Measurements from ENCODE around the gene CHRNA7.

The CHRNA7 gene

DNA sequence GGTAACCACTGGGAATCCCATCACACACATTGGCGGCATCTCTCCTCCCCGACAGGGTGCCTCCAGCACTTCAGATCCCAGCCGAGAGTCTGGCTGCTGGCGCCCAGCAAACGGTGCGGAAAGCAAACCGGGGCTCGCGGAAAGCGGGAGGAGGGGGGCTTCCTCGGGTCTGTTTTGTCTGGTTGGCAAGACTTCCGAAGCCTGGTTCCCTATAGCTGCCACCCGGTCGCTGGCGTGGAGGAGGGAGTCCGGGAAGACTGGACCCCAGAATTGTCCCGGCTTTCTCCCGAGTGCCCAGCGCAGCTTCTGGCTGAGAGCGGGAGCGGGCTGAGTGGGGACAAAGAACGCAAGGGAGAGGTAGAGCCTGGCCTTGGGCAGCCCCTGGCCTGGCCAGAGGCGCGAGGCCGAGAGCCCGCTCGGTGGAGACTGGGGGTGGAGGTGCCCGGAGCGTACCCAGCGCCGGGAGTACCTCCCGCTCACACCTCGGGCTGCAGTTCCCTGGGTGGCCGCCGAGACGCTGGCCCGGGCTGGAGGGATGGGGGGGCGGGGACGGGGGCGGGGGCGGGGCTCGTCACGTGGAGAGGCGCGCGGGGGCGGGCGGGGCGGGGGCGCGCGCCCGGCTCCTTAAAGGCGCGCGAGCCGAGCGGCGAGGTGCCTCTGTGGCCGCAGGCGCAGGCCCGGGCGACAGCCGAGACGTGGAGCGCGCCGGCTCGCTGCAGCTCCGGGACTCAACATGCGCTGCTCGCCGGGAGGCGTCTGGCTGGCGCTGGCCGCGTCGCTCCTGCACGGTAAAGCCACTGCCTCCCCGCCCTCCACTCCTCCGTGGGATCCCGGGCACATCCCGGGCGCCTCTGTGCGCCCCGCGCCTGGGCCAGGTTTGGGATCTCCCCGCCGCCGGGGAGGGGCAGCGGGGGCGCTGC, at the start of gene CHRNA7:
CHRNA7 (plus strand) TSS at position 654 of the 920 bp plus-strand sequence; CDS start at position 734, 80 bp downstream.
- H3K4me1 ChIP-seq (ENCODE audit: insufficient read depth, low read length) = peaks cover 15% of the 10 kb centered on the region
- no peaks in the 10 kb centered on the region for H3K9me3 ChIP-seq (ENCODE audit: low read length)
- peak within 1 kb of the TSS; percentile 59 for H3K4me3 ChIP-seq (ENCODE audit: low read length)
- H3K27me3 ChIP-seq (ENCODE audit: insufficient read depth, low read length) = peaks cover 2% of the 10 kb centered on the region
- peak within 1 kb of the TSS; percentile 99 for H2AFZ ChIP-seq (ENCODE audit: low read depth, low read length)
- H3K36me3 ChIP-seq (ENCODE audit: insufficient read depth, low read length) = no peaks in the 10 kb centered on the region

DNA sequence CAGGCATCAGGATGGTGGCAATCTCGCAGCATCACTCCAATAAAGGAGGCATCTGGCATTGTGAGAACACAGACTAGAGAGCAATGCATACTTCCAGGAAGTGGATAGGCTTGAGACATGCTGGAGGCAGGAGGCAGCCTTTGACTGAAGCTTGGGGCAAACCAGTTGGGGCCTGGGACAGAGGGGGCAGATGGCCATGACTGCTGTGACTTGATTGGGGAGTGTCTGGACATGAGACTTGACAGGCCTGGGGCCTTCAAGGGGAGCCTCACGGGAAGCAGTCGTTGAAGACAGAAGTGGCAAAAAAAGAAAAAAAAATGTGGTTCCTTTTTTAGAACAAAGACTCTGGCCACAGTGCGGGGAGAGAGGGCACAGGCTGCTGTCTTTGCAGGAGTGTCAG, 44.7 kb upstream of the CHRNA7 start:
- H3K27me3 ChIP-seq (ENCODE audit: insufficient read depth, low read length) = peaks cover 6% of the 10 kb centered on the region
- H3K9me3 ChIP-seq (ENCODE audit: low read length) = no peaks in the 10 kb centered on the region
- H2AFZ ChIP-seq (ENCODE audit: low read depth, low read length) = no peak overlapping the region
- no peaks in the 10 kb centered on the region for H3K36me3 ChIP-seq (ENCODE audit: insufficient read depth, low read length)
- H3K4me1 ChIP-seq (ENCODE audit: insufficient read depth, low read length) = peaks cover 5% of the 10 kb centered on the region
- H3K4me3 ChIP-seq (ENCODE audit: low read length) = no peak overlapping the region

GRCh38 chr15:31993062-31993461, 37.3 kb upstream of the CHRNA7 start:
- no peak overlapping the region for H3K4me3 ChIP-seq (ENCODE audit: low read length)
- no peak overlapping the region for H2AFZ ChIP-seq (ENCODE audit: low read depth, low read length)
- H3K27me3 ChIP-seq (ENCODE audit: insufficient read depth, low read length) = no peaks in the 10 kb centered on the region
- H3K9me3 ChIP-seq (ENCODE audit: low read length) = no peaks in the 10 kb centered on the region
- no peaks in the 10 kb centered on the region for H3K36me3 ChIP-seq (ENCODE audit: insufficient read depth, low read length)
- H3K4me1 ChIP-seq (ENCODE audit: insufficient read depth, low read length) = no peaks in the 10 kb centered on the region

- Histone ChIP-seq H3K36me3 (ENCODE audit: insufficient read depth, low read length) (no peaks in the 10 kb centered on the region), H3K27me3 (ENCODE audit: insufficient read depth, low read length) (no peaks in the 10 kb centered on the region), H2AFZ (ENCODE audit: low read depth, low read length) (no peak overlapping the region), H3K4me1 (ENCODE audit: insufficient read depth, low read length) (no peaks in the 10 kb centered on the region), H3K4me3 (ENCODE audit: low read length) (no peak overlapping the region), H3K9me3 (ENCODE audit: low read length) (no peaks in the 10 kb centered on the region)
Observed at GRCh38 chr15:31997711-31998110, 32.6 kb upstream of the CHRNA7 start.

DNA sequence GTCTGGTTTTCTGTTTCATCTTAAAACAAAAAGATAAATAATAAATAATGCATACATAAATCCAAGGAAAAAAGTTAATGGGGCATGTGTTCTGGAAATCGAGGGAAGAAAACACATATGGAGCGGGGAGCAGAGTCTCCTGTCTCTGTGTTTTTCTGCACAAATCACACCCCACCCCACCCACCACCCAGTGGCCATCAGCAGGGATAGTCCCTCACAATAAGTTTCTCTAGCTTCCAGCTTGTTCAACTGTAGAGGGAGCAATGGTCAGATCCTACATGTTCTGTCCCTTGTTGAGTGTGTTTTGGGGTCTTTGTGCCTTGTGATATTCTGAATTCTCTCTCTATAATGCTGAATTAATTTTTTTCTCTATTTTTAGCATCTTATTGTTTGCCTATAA, 26.8 kb upstream of the CHRNA7 start:
- Histone ChIP-seq H3K27me3 (ENCODE audit: insufficient read depth, low read length) (no peaks in the 10 kb centered on the region), H2AFZ (ENCODE audit: low read depth, low read length) (no peak overlapping the region), H3K9me3 (ENCODE audit: low read length) (no peaks in the 10 kb centered on the region), H3K4me3 (ENCODE audit: low read length) (no peak overlapping the region), H3K4me1 (ENCODE audit: insufficient read depth, low read length) (no peaks in the 10 kb centered on the region), H3K36me3 (ENCODE audit: insufficient read depth, low read length) (no peaks in the 10 kb centered on the region)

DNA sequence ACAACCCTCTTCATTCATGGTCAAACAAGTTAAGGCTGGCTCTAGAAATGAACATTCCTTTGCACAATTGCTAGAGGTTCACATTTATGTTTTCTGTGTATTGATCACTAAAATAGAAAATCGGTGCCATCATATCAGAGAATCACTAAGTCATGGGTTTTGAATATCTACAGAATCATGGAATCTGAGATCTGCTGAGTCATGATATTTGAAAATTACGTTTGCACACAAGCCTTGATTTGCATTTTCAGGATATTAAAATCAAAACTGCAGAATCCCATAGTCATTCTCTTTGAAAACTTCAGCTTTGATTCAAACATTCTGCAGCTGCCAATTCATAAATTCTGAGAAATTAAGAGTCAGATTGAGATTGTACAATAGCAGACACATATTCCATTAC, 26.1 kb upstream of the CHRNA7 start:
- Histone ChIP-seq H3K27me3 (ENCODE audit: insufficient read depth, low read length) (no peaks in the 10 kb centered on the region), H3K9me3 (ENCODE audit: low read length) (no peaks in the 10 kb centered on the region), H2AFZ (ENCODE audit: low read depth, low read length) (no peak overlapping the region), H3K4me1 (ENCODE audit: insufficient read depth, low read length) (no peaks in the 10 kb centered on the region), H3K4me3 (ENCODE audit: low read length) (no peak overlapping the region), H3K36me3 (ENCODE audit: insufficient read depth, low read length) (no peaks in the 10 kb centered on the region)

- Histone ChIP-seq H3K36me3 (ENCODE audit: insufficient read depth, low read length) (no peaks in the 10 kb centered on the region), H3K9me3 (ENCODE audit: low read length) (no peaks in the 10 kb centered on the region), H2AFZ (ENCODE audit: low read depth, low read length) (no peak overlapping the region), H3K4me3 (ENCODE audit: low read length) (no peak overlapping the region), H3K4me1 (ENCODE audit: insufficient read depth, low read length) (no peaks in the 10 kb centered on the region), H3K27me3 (ENCODE audit: insufficient read depth, low read length) (no peaks in the 10 kb centered on the region)
Observed at GRCh38 chr15:32007355-32007960, 22.9 kb upstream of the CHRNA7 start.

DNA sequence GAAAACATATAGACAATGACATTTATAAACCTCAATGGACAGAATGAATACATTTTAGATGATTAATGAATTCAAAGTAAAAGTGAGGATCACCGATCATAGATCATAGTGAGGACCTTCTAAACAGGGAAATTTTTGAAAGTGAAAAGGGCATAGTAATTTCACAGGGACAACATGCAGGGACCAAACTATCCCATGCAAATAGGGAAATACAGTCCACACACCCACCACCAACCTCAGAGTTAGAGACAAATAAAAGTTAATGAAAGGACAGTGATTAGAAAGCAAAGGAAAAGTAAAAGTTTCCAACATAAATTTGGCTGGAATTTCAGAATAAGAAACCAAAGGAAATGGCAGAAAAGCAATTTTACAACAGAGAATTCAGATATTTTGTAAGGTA, 15.4 kb upstream of the CHRNA7 start:
- Histone ChIP-seq H3K4me3 (ENCODE audit: low read length) (no peak overlapping the region), H3K4me1 (ENCODE audit: insufficient read depth, low read length) (no peaks in the 10 kb centered on the region), H2AFZ (ENCODE audit: low read depth, low read length) (no peak overlapping the region), H3K27me3 (ENCODE audit: insufficient read depth, low read length) (peaks cover 5% of the 10 kb centered on the region), H3K9me3 (ENCODE audit: low read length) (no peaks in the 10 kb centered on the region), H3K36me3 (ENCODE audit: insufficient read depth, low read length) (no peaks in the 10 kb centered on the region)

DNA sequence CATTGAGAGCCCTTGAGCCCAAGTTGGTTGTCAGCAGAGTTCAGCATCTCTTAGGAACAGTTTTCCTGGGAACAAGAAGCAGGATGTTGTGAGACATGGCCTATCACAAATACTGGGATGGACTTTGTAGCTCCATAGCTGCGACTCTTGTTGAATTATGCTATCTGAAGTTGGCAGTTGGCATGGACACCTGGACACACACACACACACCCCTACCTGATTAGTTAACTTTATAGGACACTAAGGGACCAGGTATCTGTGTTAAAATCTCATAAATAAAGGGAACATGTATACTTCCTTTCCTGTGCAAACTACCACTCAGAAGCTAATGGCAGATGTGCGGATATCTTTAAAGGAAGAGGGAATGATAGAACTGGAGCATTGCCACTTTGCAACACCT, 10.2 kb upstream of the CHRNA7 start:
- H3K36me3 ChIP-seq (ENCODE audit: insufficient read depth, low read length) = no peaks in the 10 kb centered on the region
- no peak overlapping the region for H2AFZ ChIP-seq (ENCODE audit: low read depth, low read length)
- peaks cover 16% of the 10 kb centered on the region for H3K27me3 ChIP-seq (ENCODE audit: insufficient read depth, low read length)
- H3K4me1 ChIP-seq (ENCODE audit: insufficient read depth, low read length) = no peaks in the 10 kb centered on the region
- no peak overlapping the region for H3K4me3 ChIP-seq (ENCODE audit: low read length)
- H3K9me3 ChIP-seq (ENCODE audit: low read length) = no peaks in the 10 kb centered on the region

GRCh38 chr15:32028921-32029320, 1.4 kb upstream of the CHRNA7 start:
- peak overlapping the region; percentile 59 for H3K4me3 ChIP-seq (ENCODE audit: low read length)
- peaks cover 15% of the 10 kb centered on the region for H3K4me1 ChIP-seq (ENCODE audit: insufficient read depth, low read length)
- H3K27me3 ChIP-seq (ENCODE audit: insufficient read depth, low read length) = peaks cover 3% of the 10 kb centered on the region
- H3K9me3 ChIP-seq (ENCODE audit: low read length) = no peaks in the 10 kb centered on the region
- H3K36me3 ChIP-seq (ENCODE audit: insufficient read depth, low read length) = no peaks in the 10 kb centered on the region
- H2AFZ ChIP-seq (ENCODE audit: low read depth, low read length) = no peak overlapping the region

DNA sequence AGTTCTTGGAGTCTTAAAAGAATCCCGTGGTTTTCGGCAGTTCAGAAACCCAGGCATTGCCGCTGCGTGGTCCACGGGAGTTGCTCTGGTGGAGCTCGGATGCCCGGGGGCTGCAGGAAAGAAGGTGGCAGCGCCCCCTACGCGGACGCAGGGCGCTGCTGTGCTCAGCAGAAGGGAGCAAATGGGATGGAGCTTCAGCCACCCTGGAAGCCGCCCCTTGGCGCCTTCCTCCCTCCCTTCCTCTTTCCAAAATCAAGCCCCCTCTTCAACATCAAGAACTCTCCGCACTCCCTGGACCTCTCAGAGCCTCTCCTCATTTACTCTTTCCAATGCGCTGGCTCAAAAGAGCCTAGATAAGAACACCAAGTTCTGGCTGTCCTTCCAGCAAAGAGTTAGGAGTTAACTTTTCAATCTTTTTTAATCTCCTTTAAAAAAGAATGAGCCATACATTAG, 880 bp upstream of the CHRNA7 start:
- Histone ChIP-seq H2AFZ (ENCODE audit: low read depth, low read length) (peak overlapping the region; percentile 99), H3K4me1 (ENCODE audit: insufficient read depth, low read length) (peaks cover 15% of the 10 kb centered on the region), H3K27me3 (ENCODE audit: insufficient read depth, low read length) (peaks cover 2% of the 10 kb centered on the region), H3K36me3 (ENCODE audit: insufficient read depth, low read length) (no peaks in the 10 kb centered on the region), H3K9me3 (ENCODE audit: low read length) (no peaks in the 10 kb centered on the region), H3K4me3 (ENCODE audit: low read length) (peak overlapping the region; percentile 59)

- no peaks in the 10 kb centered on the region for H3K36me3 ChIP-seq (ENCODE audit: insufficient read depth, low read length)
- H3K4me3 ChIP-seq (ENCODE audit: low read length) = peak overlapping the region; percentile 59
- peaks cover 2% of the 10 kb centered on the region for H3K27me3 ChIP-seq (ENCODE audit: insufficient read depth, low read length)
- H2AFZ ChIP-seq (ENCODE audit: low read depth, low read length) = peak overlapping the region; percentile 90
- peaks cover 15% of the 10 kb centered on the region for H3K4me1 ChIP-seq (ENCODE audit: insufficient read depth, low read length)
- H3K9me3 ChIP-seq (ENCODE audit: low read length) = no peaks in the 10 kb centered on the region
Observed at GRCh38 chr15:32030795-32031194, 480 bp downstream of the CHRNA7 start.

DNA sequence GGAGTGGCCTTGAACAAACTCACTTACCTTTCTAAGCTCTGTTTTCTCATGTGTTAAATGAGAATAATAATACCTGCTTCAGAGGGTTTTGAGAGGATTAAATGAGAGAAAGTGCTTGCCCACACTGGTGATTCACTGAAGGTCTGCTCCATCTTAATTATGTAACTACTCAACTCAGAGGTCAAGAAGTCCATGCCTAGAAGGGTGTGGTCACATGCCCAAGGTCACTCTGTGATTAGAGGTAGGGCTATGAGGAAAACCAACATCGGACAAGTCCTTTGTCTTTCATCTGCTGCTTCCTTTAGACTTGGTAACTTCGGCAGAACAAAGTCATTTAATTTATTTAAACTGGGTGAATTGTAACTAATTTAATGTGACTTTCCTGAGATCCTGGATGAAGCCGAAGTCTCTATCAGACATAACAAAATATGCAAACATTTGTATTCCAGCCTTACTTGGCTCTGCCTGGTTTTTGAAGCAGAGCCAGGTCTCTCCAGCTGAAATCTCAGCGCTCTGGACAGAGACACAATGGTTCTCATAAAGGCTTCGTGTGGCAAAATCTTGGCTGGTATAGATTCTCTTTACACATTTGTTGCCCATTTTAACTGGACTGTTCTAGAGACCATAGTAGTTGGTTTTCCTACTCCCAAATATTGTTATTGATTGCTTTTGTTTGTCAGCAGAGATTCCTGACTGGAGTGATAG, 3.0 kb downstream of the CHRNA7 start:
- no peaks in the 10 kb centered on the region for H3K27me3 ChIP-seq (ENCODE audit: insufficient read depth, low read length)

More for the DNA sequence above, 3.0 kb downstream of the CHRNA7 start:
- no peaks in the 10 kb centered on the region for H3K9me3 ChIP-seq (ENCODE audit: low read length)
- no peak overlapping the region for H3K4me3 ChIP-seq (ENCODE audit: low read length)
- peaks cover 15% of the 10 kb centered on the region for H3K4me1 ChIP-seq (ENCODE audit: insufficient read depth, low read length)
- H3K36me3 ChIP-seq (ENCODE audit: insufficient read depth, low read length) = no peaks in the 10 kb centered on the region
- no peak overlapping the region for H2AFZ ChIP-seq (ENCODE audit: low read depth, low read length)

All from neuron (in vitro differentiated cells).